Fibroblast of lung (primary cell): ENCODE measurements around the gene MOB1A. TPM values are rescaled to one million over a fixed set of nuclear protein-coding genes. Genes with fewer than 3 reads are reported as not detected.
"Not testable (repeated sequence)": the region's sequence is repeated elsewhere in the genome, so short reads cannot be mapped to it uniquely, and the experiment has no call there.

Source experiments
- DNase-seq, 2 donors: peaks; one replicate each; pipeline versions ENCODE4 v3.0.0 to v3.0.0-alpha.2; 2010; ENCODE audit warnings: low read depth in 2 of 2
- H2AFZ ChIP-seq: 2 replicates; pipeline ENCODE4 v1.5.1; 2012; ENCODE audit warnings: low read length, control low read depth, inconsistent platforms
- H3K27ac ChIP-seq: 2 replicates; pipeline ENCODE4 v1.5.1; 2011; ENCODE audit warnings: low read length, control low read depth; ENCODE audit not compliant: insufficient read depth
- H3K27me3 ChIP-seq: 2 replicates; pipeline ENCODE4 v1.5.1; 2011; ENCODE audit warnings: mild to moderate bottlenecking, low read length; ENCODE audit not compliant: control insufficient read depth, insufficient read depth
- H3K36me3 ChIP-seq: 2 replicates; pipeline ENCODE4 v1.5.1; 2011; ENCODE audit warnings: low read length; ENCODE audit not compliant: control insufficient read depth, insufficient read depth
- H3K4me1 ChIP-seq: 2 replicates; pipeline ENCODE4 v1.5.1; 2011; ENCODE audit warnings: low read length; ENCODE audit not compliant: control insufficient read depth, insufficient read depth; ENCODE audit errors: extremely low read depth
- H3K4me2 ChIP-seq: 2 replicates; pipeline ENCODE4 v1.5.1; 2011; ENCODE audit warnings: low read length, control low read depth; ENCODE audit not compliant: insufficient read depth; ENCODE audit errors: extremely low read depth
- H3K4me3 ChIP-seq, 4 experiments: fragments of 200-600 bp in 1 of 4; sonication (generic) in 1 of 4; replicated peaks in 1 of 4; 2 replicates each; pipeline ENCODE4 v1.5.1; 2011 to 2016; ENCODE audit warnings: low read length in 4 of 4, low read depth in 3 of 4, mild to moderate bottlenecking in 3 of 4, control low read depth in 2 of 4, inconsistent platforms in 1 of 4, mixed read lengths in 1 of 4; ENCODE audit not compliant: insufficient read depth in 1 of 4; ENCODE audit errors: control extremely low read depth in 1 of 4
- H3K79me2 ChIP-seq: 2 replicates; pipeline ENCODE4 v1.5.1; 2012; ENCODE audit warnings: mild to moderate bottlenecking, low read length, inconsistent platforms; ENCODE audit not compliant: control insufficient read depth, insufficient read depth
- H3K9ac ChIP-seq: 2 replicates; pipeline ENCODE4 v1.5.1; 2011; ENCODE audit warnings: mild to moderate bottlenecking, low read length, control low read depth; ENCODE audit not compliant: insufficient read depth
- H3K9me3 ChIP-seq: 2 replicates; pipeline ENCODE4 v1.5.1; 2012; ENCODE audit warnings: low read depth, low read length; ENCODE audit not compliant: control insufficient read depth, insufficient read depth
- H4K20me1 ChIP-seq: 2 replicates; pipeline ENCODE4 v1.5.1; 2011; ENCODE audit warnings: low read length; ENCODE audit not compliant: control insufficient read depth, insufficient read depth; ENCODE audit errors: extremely low read depth
- EZH2 ChIP-seq: IDR thresholded peaks from 2 replicates; pipeline ENCODE4 v1.5.1; 2012; ENCODE audit warnings: low read length, control low read depth, mild to moderate bottlenecking; ENCODE audit errors: missing control alignments
- polyA plus RNA-seq, 2 donors: library from polyadenylated mRNA; depleted of rRNA in 1 of 2; stranded (reverse) in 1 of 2; unstranded in 1 of 2; fragments of >200 nt; gene quantifications; 2 replicates each; pipeline ENCODE4 v1.2.1, GENCODE V29; 2011 to 2012; ENCODE audit warnings: missing spikeins in 1 of 2
- total RNA-seq: library from RNA; depleted of rRNA; stranded (reverse); fragments of >200 nt; gene quantifications from 2 replicates; pipeline ENCODE4 v1.2.1, GENCODE V29; 2014
- TF ChIP-seq, protein P1 (sequence below), 2 donors: IDR thresholded peaks in 1 of 2; conservative IDR thresholded peaks in 1 of 2; 1 replicate in 1 of 2; 2 replicates in 1 of 2; pipeline ENCODE4 v1.5.1; 2011 to 2012; ENCODE audit warnings: low read length in 2 of 2, control low read depth in 1 of 2, inconsistent platforms in 1 of 2, low read depth in 1 of 2, mild to moderate bottlenecking in 1 of 2

MOB1A gene
- total and polyA plus RNA-seq, 2 donors (not counting 1 experiment from before 2014, with no cell fraction given) = 80.3 to 87.4 TPM

GRCh38 chr2:74216642-74217041 lies 38.0 kb upstream of the MOB1A start:
- Histone ChIP-seq H3K36me3 (peaks cover 2% of the 10 kb centered on the region), H3K4me3 (no peak overlapping the region), H3K79me2 (no peaks in the 10 kb centered on the region)

GRCh38 chr2:74215771-74216170 lies 37.1 kb upstream of the MOB1A start:
- H3K4me1 ChIP-seq, DNase-seq, H3K9ac ChIP-seq, H3K27ac ChIP-seq, H3K4me2 ChIP-seq, H3K36me3 ChIP-seq, H3K79me2 ChIP-seq, H3K9me3 ChIP-seq, H4K20me1 ChIP-seq, H2AFZ ChIP-seq, H3K4me3 ChIP-seq, H3K27me3 ChIP-seq: not testable (repeated sequence)

More at GRCh38 chr2:74216642-74217041, 38.0 kb upstream of the MOB1A start:
- Histone ChIP-seq H3K27ac (no peak overlapping the region), H3K9me3 (no peaks in the 10 kb centered on the region), H3K4me2 (no peak overlapping the region), H2AFZ (no peak overlapping the region), H3K4me1 (no peaks in the 10 kb centered on the region), H3K9ac (no peak overlapping the region), H3K27me3 (no peaks in the 10 kb centered on the region), H4K20me1 (no peaks in the 10 kb centered on the region)
- DNase-seq = no peak
- TF ChIP-seq EZH2 = no peak
- TF ChIP-seq, protein P1, sequence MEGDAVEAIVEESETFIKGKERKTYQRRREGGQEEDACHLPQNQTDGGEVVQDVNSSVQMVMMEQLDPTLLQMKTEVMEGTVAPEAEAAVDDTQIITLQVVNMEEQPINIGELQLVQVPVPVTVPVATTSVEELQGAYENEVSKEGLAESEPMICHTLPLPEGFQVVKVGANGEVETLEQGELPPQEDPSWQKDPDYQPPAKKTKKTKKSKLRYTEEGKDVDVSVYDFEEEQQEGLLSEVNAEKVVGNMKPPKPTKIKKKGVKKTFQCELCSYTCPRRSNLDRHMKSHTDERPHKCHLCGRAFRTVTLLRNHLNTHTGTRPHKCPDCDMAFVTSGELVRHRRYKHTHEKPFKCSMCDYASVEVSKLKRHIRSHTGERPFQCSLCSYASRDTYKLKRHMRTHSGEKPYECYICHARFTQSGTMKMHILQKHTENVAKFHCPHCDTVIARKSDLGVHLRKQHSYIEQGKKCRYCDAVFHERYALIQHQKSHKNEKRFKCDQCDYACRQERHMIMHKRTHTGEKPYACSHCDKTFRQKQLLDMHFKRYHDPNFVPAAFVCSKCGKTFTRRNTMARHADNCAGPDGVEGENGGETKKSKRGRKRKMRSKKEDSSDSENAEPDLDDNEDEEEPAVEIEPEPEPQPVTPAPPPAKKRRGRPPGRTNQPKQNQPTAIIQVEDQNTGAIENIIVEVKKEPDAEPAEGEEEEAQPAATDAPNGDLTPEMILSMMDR (conservative IDR thresholded peaks at IDR 0.05 in 1 of 2, IDR thresholded peaks at IDR 0.05 in 1 of 2; ENCODE audit: low read depth in 1 of 2, low read length in 2 of 2) = no peak

- H4K20me1 ChIP-seq = no peaks in the 10 kb centered on the region
- peaks cover 6% of the 10 kb centered on the region for H3K36me3 ChIP-seq
- no peak overlapping the region for H3K4me2 ChIP-seq
- TF ChIP-seq, protein P1 (conservative IDR thresholded peaks at IDR 0.05 in 1 of 2, IDR thresholded peaks at IDR 0.05 in 1 of 2; ENCODE audit: low read depth in 1 of 2, low read length in 2 of 2) = no peak
- TF ChIP-seq EZH2 = no peak
- H3K9me3 ChIP-seq = no peaks in the 10 kb centered on the region
- H3K9ac ChIP-seq = no peak overlapping the region
- no peak overlapping the region for H3K4me3 ChIP-seq
- peaks cover 6% of the 10 kb centered on the region for H3K79me2 ChIP-seq
- no peak overlapping the region for H2AFZ ChIP-seq
- no peaks in the 10 kb centered on the region for H3K27me3 ChIP-seq
- no peaks in the 10 kb centered on the region for H3K4me1 ChIP-seq
- no peak overlapping the region for H3K27ac ChIP-seq
- no peak for DNase-seq
These were observed 34.2 kb upstream of the MOB1A start for GRCh38 chr2:74212702-74213410.
